Measurements from ENCODE around the gene ADGRF1. TPM values are rescaled to one million over a fixed set of nuclear protein-coding genes. Genes with fewer than 3 reads are reported as not detected.

Gene ADGRF1
- total RNA-seq, 1 experiment from 2014 or later, result 104 TPM

DNA sequence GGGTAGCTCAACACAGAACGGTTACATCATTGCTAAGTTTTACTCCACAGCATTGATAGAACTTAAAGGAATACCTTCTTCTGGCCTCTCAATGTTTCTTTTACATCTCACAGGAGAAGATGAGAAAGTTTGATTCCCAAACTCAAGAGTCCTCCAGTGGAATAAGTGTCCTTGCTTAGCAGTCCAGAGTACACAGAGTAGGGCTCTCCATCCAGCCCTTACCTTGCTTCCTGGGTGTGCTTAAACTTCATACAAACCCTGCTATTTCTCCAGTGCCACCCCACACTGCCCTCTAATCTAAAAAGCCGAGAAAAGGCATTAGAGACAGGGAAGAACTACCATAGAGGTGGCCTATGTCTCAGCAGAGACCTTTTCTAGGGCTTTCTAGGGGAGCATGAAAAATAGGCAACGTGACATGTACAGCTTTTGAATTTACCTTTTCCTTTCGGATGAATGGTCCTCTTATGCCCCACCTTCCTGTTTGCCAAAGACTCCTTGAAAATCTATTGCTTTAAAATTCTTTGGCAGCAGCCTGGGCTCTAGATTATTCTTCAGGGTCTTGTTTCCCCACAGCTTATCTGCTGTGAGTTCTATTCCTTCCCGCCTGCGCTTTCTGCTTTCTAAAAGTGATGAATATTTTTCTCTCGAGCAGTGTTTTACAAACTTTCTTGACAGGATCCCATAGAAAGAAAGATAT, 12.1 kb downstream of the ADGRF1 start:
- POLR2A ChIA-PET (ENCODE audit: unreplicated experiment), result no interaction called here
- H3F3A ChIP-seq (ENCODE audit: low read length, unreplicated experiment), result no peaks in the 10 kb centered on the region
- no peak overlapping the region for H3K4me3 ChIP-seq (ENCODE audit: low read length)
- H3K36me3 ChIP-seq (ENCODE audit: low read depth, low read length), result peaks cover 62% of the 10 kb centered on the region
- no peaks in the 10 kb centered on the region for H3K27me3 ChIP-seq (ENCODE audit: low read length)
- H3K9me3 ChIP-seq (ENCODE audit: low read length), result no peaks in the 10 kb centered on the region
- H3K4me2 ChIP-seq (ENCODE audit: low read length), result no peak overlapping the region
- CTCF ChIA-PET, result no interaction called here
- no peaks in the 10 kb centered on the region for H3K9me2 ChIP-seq (replicated peaks; ENCODE audit: low read length)
- DNase-seq (no peak), ATAC-seq (no peak)
- TF ChIP-seq CTCF (conservative IDR thresholded peaks at IDR 0.05; ENCODE audit: low read depth, low read length) (no peak), EZH2 (IDR thresholded peaks at IDR 0.05; ENCODE audit: low read length, unreplicated experiment) (no peak), EZH2phosphoT487 (IDR thresholded peaks at IDR 0.05; ENCODE audit: borderline replicate concordance, low read length) (no peak)
- H3K4me1 ChIP-seq (ENCODE audit: insufficient read depth, low read length), result peaks cover 22% of the 10 kb centered on the region
- no peaks in the 10 kb centered on the region for H4K20me1 ChIP-seq (ENCODE audit: low read length)
- H3K79me2 ChIP-seq (ENCODE audit: low read length), result peaks cover 60% of the 10 kb centered on the region
- no peak overlapping the region for H3K9ac ChIP-seq (ENCODE audit: low read length)
- BruUV-seq (replicated peaks), result no TSS peak
- H3K27ac ChIP-seq (ENCODE audit: low read length), result no peak overlapping the region
- no peak overlapping the region for H2AFZ ChIP-seq (ENCODE audit: low read length)
- intact Hi-C loops (cut with micrococcal nuclease), result no loop called here

DNA sequence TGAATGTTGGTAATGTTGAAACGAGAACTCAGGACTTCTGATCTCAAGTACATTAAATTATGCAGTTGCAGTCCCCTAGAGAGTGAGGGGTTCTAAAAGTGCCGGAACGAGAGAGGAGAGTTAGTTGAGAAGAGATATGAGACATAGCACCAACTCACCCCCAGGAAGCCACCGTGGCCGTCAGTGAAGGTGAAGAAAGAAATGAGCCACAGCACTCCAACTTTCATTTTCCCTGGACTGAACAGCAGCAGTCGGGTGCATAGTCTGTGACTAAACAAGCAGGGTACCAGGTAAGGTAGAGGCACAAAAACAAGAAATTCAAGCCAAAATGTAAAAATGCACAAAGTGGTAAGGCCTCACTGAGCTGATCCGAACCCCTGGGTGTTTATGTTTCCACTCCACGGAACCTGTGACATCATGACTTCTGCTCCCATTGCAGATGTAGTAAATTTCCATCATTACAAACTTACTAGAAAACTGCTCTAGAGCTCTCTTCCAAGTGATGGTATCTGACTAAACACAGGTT, 13.2 kb downstream of the ADGRF1 start:
- DNase-seq (no peak), ATAC-seq (no peak)
- POLR2A ChIA-PET (ENCODE audit: unreplicated experiment), result no interaction called here
- H2AFZ ChIP-seq (ENCODE audit: low read length), result no peak overlapping the region
- no TSS peak for BruUV-seq (replicated peaks)
- H4K20me1 ChIP-seq (ENCODE audit: low read length), result no peaks in the 10 kb centered on the region
- no peak overlapping the region for H3K4me3 ChIP-seq (ENCODE audit: low read length)
- no peak overlapping the region for H3K27ac ChIP-seq (ENCODE audit: low read length)
- no peak overlapping the region for H3K4me2 ChIP-seq (ENCODE audit: low read length)
- CTCF ChIA-PET, result no interaction called here
- H3K9me2 ChIP-seq (replicated peaks; ENCODE audit: low read length), result no peaks in the 10 kb centered on the region
- H3K36me3 ChIP-seq (ENCODE audit: low read depth, low read length), result peaks cover 69% of the 10 kb centered on the region
- H3K27me3 ChIP-seq (ENCODE audit: low read length), result no peaks in the 10 kb centered on the region
- no peaks in the 10 kb centered on the region for H3F3A ChIP-seq (ENCODE audit: low read length, unreplicated experiment)
- intact Hi-C loops (cut with micrococcal nuclease), result no loop called here
- H3K79me2 ChIP-seq (ENCODE audit: low read length), result peaks cover 51% of the 10 kb centered on the region
- no peak overlapping the region for H3K9ac ChIP-seq (ENCODE audit: low read length)
- TF ChIP-seq EZH2 (IDR thresholded peaks at IDR 0.05; ENCODE audit: low read length, unreplicated experiment) (no peak), EZH2phosphoT487 (IDR thresholded peaks at IDR 0.05; ENCODE audit: borderline replicate concordance, low read length) (no peak)
- no peaks in the 10 kb centered on the region for H3K9me3 ChIP-seq (ENCODE audit: low read length)
- peaks cover 13% of the 10 kb centered on the region for H3K4me1 ChIP-seq (ENCODE audit: insufficient read depth, low read length)

GRCh38 chr6:47027315-47027714, 14.8 kb downstream of the ADGRF1 start:
- H3K9ac ChIP-seq (ENCODE audit: low read length), result no peak overlapping the region
- H4K20me1 ChIP-seq (ENCODE audit: low read length), result no peaks in the 10 kb centered on the region
- no peak overlapping the region for H3K27ac ChIP-seq (ENCODE audit: low read length)
- BruUV-seq (replicated peaks), result no TSS peak
- no peaks in the 10 kb centered on the region for H3K4me1 ChIP-seq (ENCODE audit: insufficient read depth, low read length)
- peaks cover 36% of the 10 kb centered on the region for H3K79me2 ChIP-seq (ENCODE audit: low read length)
- no peak overlapping the region for H2AFZ ChIP-seq (ENCODE audit: low read length)
- ChIA-PET POLR2A (ENCODE audit: unreplicated experiment) (no interaction called here), CTCF (no interaction called here)
- no peak overlapping the region for H3K4me3 ChIP-seq (ENCODE audit: low read length)
- no peak for DNase-seq
- no peak for ATAC-seq
- no peaks in the 10 kb centered on the region for H3K9me3 ChIP-seq (ENCODE audit: low read length)
- TF ChIP-seq EZH2phosphoT487 (IDR thresholded peaks at IDR 0.05; ENCODE audit: borderline replicate concordance, low read length) (no peak), CTCF (conservative IDR thresholded peaks at IDR 0.05; ENCODE audit: low read depth, low read length) (no peak), EZH2 (IDR thresholded peaks at IDR 0.05; ENCODE audit: low read length, unreplicated experiment) (no peak)
- no peaks in the 10 kb centered on the region for H3K9me2 ChIP-seq (replicated peaks; ENCODE audit: low read length)
- H3F3A ChIP-seq (ENCODE audit: low read length, unreplicated experiment), result no peaks in the 10 kb centered on the region
- H3K27me3 ChIP-seq (ENCODE audit: low read length), result no peaks in the 10 kb centered on the region
- peaks cover 68% of the 10 kb centered on the region for H3K36me3 ChIP-seq (ENCODE audit: low read depth, low read length)
- no peak overlapping the region for H3K4me2 ChIP-seq (ENCODE audit: low read length)
- intact Hi-C loops (cut with micrococcal nuclease), result no loop called here

Data from PC-3 (cell line).